HEK293T (cell line): ENCODE results near the gene AKT1.

Experiments used
- BHLHE40 ChIP-seq: fragments of 450-650 bp; IDR thresholded peaks from 2 replicates; pipeline ENCODE4 v1.6.1; 2016; ENCODE audit warnings: mild to moderate bottlenecking, moderate library complexity, borderline replicate concordance
- SUZ12 ChIP-seq: fragments of 450-650 bp; IDR thresholded peaks from 2 replicates; pipeline ENCODE4 v1.6.1; 2016; ENCODE audit warnings: mild to moderate bottlenecking
- TARDBP ChIP-seq: fragments of 450-650 bp; IDR thresholded peaks from 2 replicates; pipeline ENCODE4 v1.6.1; 2016

DNA sequence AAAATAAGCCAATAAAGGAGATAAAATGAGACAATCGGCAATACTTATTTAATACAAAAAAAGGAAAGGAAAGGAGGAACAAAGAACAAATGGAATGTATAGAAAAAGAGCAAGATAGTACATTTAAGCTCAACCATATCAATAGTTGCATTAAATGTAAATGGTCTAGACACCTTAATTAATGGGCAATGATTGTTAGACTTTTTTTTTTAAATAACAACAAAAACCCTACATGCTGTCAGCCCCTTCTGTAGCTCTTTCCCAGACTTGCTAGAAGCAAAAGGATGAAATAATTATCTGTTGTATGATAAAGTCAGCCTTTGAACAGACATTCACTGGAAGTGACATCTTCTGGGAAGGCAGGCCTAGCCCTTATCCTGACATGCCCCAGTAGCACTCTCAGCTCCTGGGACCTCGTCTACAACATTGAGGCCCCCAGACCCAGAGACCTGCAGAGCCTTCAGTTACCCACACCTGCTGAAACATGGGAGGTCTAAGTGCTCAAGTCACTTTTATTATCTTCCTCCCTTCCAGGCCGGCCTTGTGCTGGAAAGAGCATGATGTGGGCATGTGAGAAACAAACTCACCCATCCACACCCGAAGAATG, 29.2 kb downstream of the AKT1 start:
- TF ChIP-seq TARDBP (no peak), BHLHE40 (no peak), SUZ12 (no peak)
